ENCODE measurements around the gene ZNF502.

GRCh38 chr3:44721231-44722102 lies 9.0 kb downstream of the ZNF502 start:
- TF ChIP-seq CTCF (conservative IDR thresholded peaks at IDR 0.05) (no peak), ZFX (IDR thresholded peaks at IDR 0.05) (no peak)
